HAP-1 (cell line): ENCODE measurements around the gene FAM124A.

ENCODE experiments used
- DNase-seq, 2 experiments: peaks; one replicate each; pipeline ENCODE4 v3.0.0-alpha.2; 2016 to 2020; ENCODE audit warnings: low spot score in 2 of 2
- H3K27me3 ChIP-seq: fragments of 250-450 bp; sonication (Bioruptor Pico); 2 replicates; pipeline ENCODE4 v1.5.1; 2020; ENCODE audit warnings: low read depth, mild to moderate bottlenecking, moderate library complexity
- H3K36me3 ChIP-seq: fragments of 250-450 bp; sonication (Bioruptor Pico); replicated peaks from 2 replicates; pipeline ENCODE4 v1.5.1; 2020; ENCODE audit warnings: mild to moderate bottlenecking
- H3K4me1 ChIP-seq: fragments of 250-450 bp; sonication (Bioruptor Pico); 2 replicates; pipeline ENCODE4 v1.5.1; 2020; ENCODE audit warnings: mild to moderate bottlenecking
- H3K4me3 ChIP-seq: fragments of 250-450 bp; sonication (Bioruptor Pico); 2 replicates; pipeline ENCODE4 v1.5.1; 2020; ENCODE audit warnings: mild to moderate bottlenecking, moderate library complexity
- H3K9me3 ChIP-seq: fragments of 250-450 bp; sonication (Bioruptor Pico); 2 replicates; pipeline ENCODE4 v1.5.1; 2020; ENCODE audit warnings: mild to moderate bottlenecking, moderate library complexity
- in situ Hi-C: fragments of 300-500 bp; cut with MboI; formaldehyde crosslinking; loops from 3 replicates; pipeline ENCODE4 v1.14.3; 2020; ENCODE audit warnings: low sequenced_read_pairs, inconsistent platforms, mixed read lengths

Gene FAM124A

DNA sequence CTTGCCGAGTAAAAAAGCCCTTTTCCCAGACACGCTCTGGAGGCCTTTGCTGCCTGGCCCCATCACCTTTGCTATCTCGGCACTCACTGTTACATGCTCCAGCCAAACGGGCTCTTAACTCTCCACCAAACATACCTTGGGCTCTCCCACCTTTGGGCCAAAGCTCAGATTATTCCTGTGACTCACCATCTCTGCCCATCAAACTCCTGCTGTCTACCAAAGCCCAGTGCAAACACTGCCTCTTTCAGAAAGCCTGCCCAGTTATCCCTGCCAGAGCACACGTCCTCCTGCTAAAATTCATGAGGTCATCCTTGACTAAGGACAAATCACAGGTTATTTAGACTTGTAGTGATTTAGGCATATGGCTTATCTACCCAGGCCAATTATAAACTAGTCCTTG is 69.1 kb downstream of the FAM124A start:
- in situ Hi-C loops: loop anchor here (10.0 kb wide), 1 partner anchor 167 kb away; no protein-coding TSS in a partner anchor
- no peaks in the 10 kb centered on the region for H3K9me3 ChIP-seq
- H3K36me3 ChIP-seq: no peaks in the 10 kb centered on the region
- DNase-seq: no peak
- no peaks in the 10 kb centered on the region for H3K27me3 ChIP-seq
- no peaks in the 10 kb centered on the region for H3K4me1 ChIP-seq
- no peak overlapping the region for H3K4me3 ChIP-seq

DNA sequence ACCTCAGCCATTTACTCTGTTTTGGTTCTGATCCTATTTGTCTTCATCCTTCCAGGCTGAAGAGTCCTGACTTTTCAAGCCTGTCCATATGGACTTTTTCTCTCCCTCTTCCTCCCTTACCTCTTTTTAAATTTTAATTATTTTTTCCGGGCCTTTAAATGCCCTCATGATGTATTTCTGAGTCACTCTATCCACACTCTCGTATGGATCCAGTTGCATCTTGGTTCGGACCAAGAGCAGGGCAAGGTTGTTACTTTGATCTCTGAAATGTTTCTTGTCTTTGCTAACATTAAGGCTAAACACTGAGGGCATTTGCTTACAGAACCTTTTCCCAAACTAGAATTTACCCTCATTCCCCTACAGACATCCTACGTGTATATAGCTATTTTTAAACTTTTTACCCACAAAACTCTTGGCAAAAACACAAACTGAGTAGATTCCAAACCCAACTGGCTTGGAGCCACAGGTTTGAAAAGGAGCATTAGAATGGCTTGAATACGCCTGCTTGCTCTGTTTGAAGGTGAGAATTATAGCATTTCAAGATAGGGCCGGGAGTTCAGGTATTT is 69.9 kb downstream of the FAM124A start:
- in situ Hi-C loops: loop anchor here (10.0 kb wide), 1 partner anchor 167 kb away; no protein-coding TSS in a partner anchor
- Histone ChIP-seq H3K9me3 (no peaks in the 10 kb centered on the region), H3K27me3 (no peaks in the 10 kb centered on the region), H3K4me3 (no peak overlapping the region), H3K4me1 (no peaks in the 10 kb centered on the region), H3K36me3 (no peaks in the 10 kb centered on the region)
- DNase-seq: no peak

DNA sequence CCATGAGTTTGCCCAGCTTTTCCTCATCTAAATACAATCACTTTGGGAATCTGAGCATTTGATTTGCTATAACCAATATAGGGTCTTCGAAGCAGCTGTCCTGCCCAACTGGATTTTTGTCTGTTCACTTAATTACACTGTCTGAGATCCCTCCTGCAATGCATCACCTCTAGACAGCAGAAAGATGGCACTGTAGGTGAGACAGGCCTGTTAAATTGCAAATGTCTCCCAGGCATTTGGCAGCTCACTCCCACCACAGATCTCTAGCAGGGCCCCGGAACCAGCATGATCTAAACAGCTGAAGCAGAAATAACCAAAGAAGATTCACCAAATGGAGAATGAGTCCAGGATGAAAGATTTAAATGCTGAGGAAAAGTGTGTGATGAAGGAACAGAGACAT is 75.4 kb downstream of the FAM124A start:
- no peak overlapping the region for H3K4me3 ChIP-seq
- no peaks in the 10 kb centered on the region for H3K9me3 ChIP-seq
- no peaks in the 10 kb centered on the region for H3K4me1 ChIP-seq
- no peaks in the 10 kb centered on the region for H3K27me3 ChIP-seq
- in situ Hi-C loops: loop anchor here (10.0 kb wide), 1 partner anchor 173 kb away; no protein-coding TSS in a partner anchor
- no peak for DNase-seq
- H3K36me3 ChIP-seq: no peaks in the 10 kb centered on the region

DNA sequence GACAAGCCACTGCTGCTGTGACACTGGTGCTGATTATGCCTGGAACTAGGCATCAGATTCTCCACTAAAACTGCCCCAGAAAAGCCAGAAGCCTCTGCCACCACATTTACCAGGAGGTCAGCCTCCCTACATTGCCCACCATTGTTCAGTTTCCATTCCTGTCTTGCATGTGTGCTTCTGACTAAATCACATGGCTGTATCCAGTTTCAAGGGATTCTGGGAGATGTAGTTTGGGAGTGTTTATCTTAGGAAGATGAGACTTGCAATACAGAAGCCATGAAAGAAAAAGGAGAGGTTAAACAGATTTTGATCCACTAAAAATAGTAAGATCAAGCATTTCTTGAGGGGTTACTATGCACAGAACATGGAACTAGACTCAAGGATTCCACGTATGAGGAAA is 76.6 kb downstream of the FAM124A start:
- no peak for DNase-seq
- in situ Hi-C loops: loop anchor here (10.0 kb wide), 1 partner anchor 174 kb away; no protein-coding TSS in a partner anchor

GRCh38 chr13:51303063-51303552 is 80.9 kb downstream of the FAM124A start:
- H3K4me3 ChIP-seq: no peak overlapping the region
- no peaks in the 10 kb centered on the region for H3K27me3 ChIP-seq
- in situ Hi-C loops: no loop called here
- H3K4me1 ChIP-seq: peaks cover 11% of the 10 kb centered on the region
- H3K9me3 ChIP-seq: no peaks in the 10 kb centered on the region
- no peaks in the 10 kb centered on the region for H3K36me3 ChIP-seq
- peak; percentile 42 to 46 for DNase-seq

More for the DNA sequence above, 76.6 kb downstream of the FAM124A start:
- no peaks in the 10 kb centered on the region for H3K9me3 ChIP-seq
- no peaks in the 10 kb centered on the region for H3K27me3 ChIP-seq
- H3K4me1 ChIP-seq: peaks cover 11% of the 10 kb centered on the region
- H3K36me3 ChIP-seq: no peaks in the 10 kb centered on the region
- H3K4me3 ChIP-seq: no peak overlapping the region

- in situ Hi-C loops: no loop called here
- no peaks in the 10 kb centered on the region for H3K36me3 ChIP-seq
- H3K4me1 ChIP-seq: peaks cover 11% of the 10 kb centered on the region
- no peaks in the 10 kb centered on the region for H3K27me3 ChIP-seq
- H3K4me3 ChIP-seq: no peak overlapping the region
- DNase-seq: no peak
- H3K9me3 ChIP-seq: no peaks in the 10 kb centered on the region
Observed at GRCh38 chr13:51303882-51304281, 81.7 kb downstream of the FAM124A start.

DNA sequence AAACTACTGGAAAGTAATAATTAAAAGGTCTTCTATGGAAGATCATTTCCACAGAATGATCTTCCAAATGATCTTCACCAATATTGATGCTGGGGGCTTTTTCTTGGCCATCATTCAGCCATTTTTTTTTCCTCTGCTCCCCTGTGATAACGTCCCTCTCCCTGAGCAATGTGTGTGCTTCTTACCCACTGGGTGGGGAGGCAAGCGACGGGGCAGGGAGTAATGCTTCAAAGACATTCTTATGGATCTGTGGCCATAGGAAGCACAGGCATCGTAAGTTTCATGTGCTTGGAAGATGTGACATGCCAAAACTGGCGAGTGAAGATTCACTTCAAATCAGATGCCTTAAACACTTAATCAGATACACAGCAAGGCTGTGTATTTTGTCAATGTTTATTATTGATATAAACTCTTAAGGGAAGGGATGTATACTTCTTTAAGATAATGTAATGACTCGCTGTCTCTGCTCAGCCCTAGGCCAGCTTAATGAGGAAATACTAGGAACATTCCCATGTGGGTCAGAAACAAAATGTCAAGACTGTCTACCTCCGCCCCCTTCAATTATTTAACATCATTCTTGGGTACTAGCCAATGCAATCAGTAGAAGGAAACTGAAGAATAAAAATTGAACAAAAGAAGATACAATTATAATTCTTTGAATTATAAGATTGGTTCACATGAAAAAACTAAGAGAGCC is 83.2 kb downstream of the FAM124A start:
- Histone ChIP-seq H3K4me3 (no peak overlapping the region), H3K9me3 (no peaks in the 10 kb centered on the region), H3K36me3 (no peaks in the 10 kb centered on the region), H3K4me1 (peaks cover 11% of the 10 kb centered on the region), H3K27me3 (no peaks in the 10 kb centered on the region)
- no peak for DNase-seq
- in situ Hi-C loops: no loop called here

- in situ Hi-C loops: no loop called here
- H3K36me3 ChIP-seq: no peaks in the 10 kb centered on the region
- H3K9me3 ChIP-seq: no peaks in the 10 kb centered on the region
- DNase-seq: no peak
- no peaks in the 10 kb centered on the region for H3K27me3 ChIP-seq
- no peak overlapping the region for H3K4me3 ChIP-seq
- peaks cover 13% of the 10 kb centered on the region for H3K4me1 ChIP-seq
Observed at GRCh38 chr13:51308781-51309180, 86.6 kb downstream of the FAM124A start.

- Histone ChIP-seq H3K9me3 (no peaks in the 10 kb centered on the region), H3K36me3 (no peaks in the 10 kb centered on the region), H3K4me3 (no peak overlapping the region), H3K27me3 (no peaks in the 10 kb centered on the region), H3K4me1 (peaks cover 21% of the 10 kb centered on the region)
- in situ Hi-C loops: no loop called here
- peak; percentile 31 to 86 for DNase-seq
Observed at GRCh38 chr13:51311231-51311630, 89.0 kb downstream of the FAM124A start.

GRCh38 chr13:51311957-51312520 is 89.8 kb downstream of the FAM124A start:
- no peaks in the 10 kb centered on the region for H3K9me3 ChIP-seq

GRCh38 chr13:51313619-51314018 is 91.4 kb downstream of the FAM124A start:
- in situ Hi-C loops: no loop called here
- Histone ChIP-seq H3K4me3 (no peak overlapping the region), H3K36me3 (no peaks in the 10 kb centered on the region), H3K4me1 (peaks cover 21% of the 10 kb centered on the region), H3K9me3 (no peaks in the 10 kb centered on the region), H3K27me3 (no peaks in the 10 kb centered on the region)
- no peak for DNase-seq

More at GRCh38 chr13:51311957-51312520, 89.8 kb downstream of the FAM124A start:
- Histone ChIP-seq H3K4me1 (peaks cover 21% of the 10 kb centered on the region), H3K27me3 (no peaks in the 10 kb centered on the region), H3K36me3 (no peaks in the 10 kb centered on the region), H3K4me3 (no peak overlapping the region)
- no peak for DNase-seq
- in situ Hi-C loops: no loop called here

GRCh38 chr13:51317262-51317661 is 95.1 kb downstream of the FAM124A start:
- no peak overlapping the region for H3K4me3 ChIP-seq
- H3K27me3 ChIP-seq: no peaks in the 10 kb centered on the region
- no peaks in the 10 kb centered on the region for H3K36me3 ChIP-seq
- H3K4me1 ChIP-seq: peaks cover 8% of the 10 kb centered on the region
- DNase-seq: no peak
- no peaks in the 10 kb centered on the region for H3K9me3 ChIP-seq
- in situ Hi-C loops: no loop called here

- H3K36me3 ChIP-seq: no peaks in the 10 kb centered on the region
- H3K4me1 ChIP-seq: peaks cover 8% of the 10 kb centered on the region
- no peak for DNase-seq
- no peaks in the 10 kb centered on the region for H3K27me3 ChIP-seq
- in situ Hi-C loops: no loop called here
- H3K9me3 ChIP-seq: no peaks in the 10 kb centered on the region
- H3K4me3 ChIP-seq: no peak overlapping the region
Observed at GRCh38 chr13:51318015-51318414, 95.8 kb downstream of the FAM124A start.

GRCh38 chr13:51318876-51319275 is 96.7 kb downstream of the FAM124A start:
- Histone ChIP-seq H3K4me3 (no peak overlapping the region), H3K36me3 (no peaks in the 10 kb centered on the region), H3K27me3 (no peaks in the 10 kb centered on the region), H3K4me1 (peaks cover 8% of the 10 kb centered on the region), H3K9me3 (no peaks in the 10 kb centered on the region)
- in situ Hi-C loops: no loop called here
- DNase-seq: no peak
